GM19035 (cell line): Measurements from ENCODE around the gene TEX22.

ENCODE experiments used
- ATAC-seq: cut with Tn5 transposase; IDR thresholded peaks from one replicate; pipeline ENCODE4 v1.9.1; 2021; ENCODE audit not compliant: unreplicated experiment

Gene TEX22

GRCh38 chr14:105398726-105399465, 558 bp downstream of the TEX22 start:
- ATAC-seq, result peak; percentile 44

GRCh38 chr14:105399466-105399775, 1.1 kb downstream of the TEX22 start:
- no peak for ATAC-seq

- no peak for ATAC-seq
Measured at GRCh38 chr14:105400016-105400415, 1.7 kb downstream of the TEX22 start.

- no peak for ATAC-seq
Measured at GRCh38 chr14:105401699-105402098, 3.4 kb downstream of the TEX22 start.

- no peak for ATAC-seq
Measured at GRCh38 chr14:105408592-105408991, 10.3 kb downstream of the TEX22 start.

- ATAC-seq, result no peak
Measured at GRCh38 chr14:105409364-105409763, 11.0 kb downstream of the TEX22 start.

- ATAC-seq, result no peak
Measured at GRCh38 chr14:105410642-105411016, 12.3 kb downstream of the TEX22 start.

- no peak for ATAC-seq
Measured at GRCh38 chr14:105411017-105411941, 12.9 kb downstream of the TEX22 start.

GRCh38 chr14:105411985-105412770, 13.8 kb downstream of the TEX22 start:
- ATAC-seq, result no peak

GRCh38 chr14:105412771-105413543, 14.6 kb downstream of the TEX22 start:
- ATAC-seq, result no peak

- ATAC-seq, result no peak
Measured at GRCh38 chr14:105413544-105413886, 15.2 kb downstream of the TEX22 start.

GRCh38 chr14:105414456-105415371, 16.4 kb downstream of the TEX22 start:
- no peak for ATAC-seq

- ATAC-seq, result no peak
Measured at GRCh38 chr14:105415481-105416428, 17.4 kb downstream of the TEX22 start.

GRCh38 chr14:105416671-105417070, 18.3 kb downstream of the TEX22 start:
- no peak for ATAC-seq

GRCh38 chr14:105417690-105418121, 19.4 kb downstream of the TEX22 start:
- no peak for ATAC-seq

GRCh38 chr14:105418269-105419194, 20.2 kb downstream of the TEX22 start:
- ATAC-seq, result no peak
